Mucosa of descending colon (tissue), 3 donors: ENCODE results near the gene MAP2K7. TPM values are rescaled to one million over a fixed set of nuclear protein-coding genes. Genes with fewer than 3 reads are reported as not detected.

ENCODE experiments used
- ATAC-seq: fragments of 200-7000 bp; cut with Tn5 transposase; one replicate; pipeline ENCODE4 v1.9.1; 2020; ENCODE audit warnings: mild to moderate bottlenecking, moderate library complexity
- DNase-seq, 3 donors: peaks; one replicate each; pipeline ENCODE4 v3.0.0-alpha.2; 2020
- H3K36me3 ChIP-seq: fragments of 200-600 bp; one replicate; pipeline ENCODE4 v1.8.0; 2021; ENCODE audit warnings: low read depth, mild to moderate bottlenecking
- H3K4me1 ChIP-seq: fragments of 200-600 bp; one replicate; pipeline ENCODE4 v1.8.0; 2021; ENCODE audit warnings: low read depth, mild to moderate bottlenecking
- H3K4me3 ChIP-seq: fragments of 200-600 bp; one replicate; pipeline ENCODE4 v1.8.0; 2021; ENCODE audit warnings: mild to moderate bottlenecking
- H3K9me3 ChIP-seq: fragments of 200-600 bp; one replicate; pipeline ENCODE4 v1.8.0; 2021; ENCODE audit warnings: mild to moderate bottlenecking
- CTCF ChIP-seq: fragments of 200-600 bp; IDR thresholded peaks from one replicate; pipeline ENCODE4 v1.8.0; 2022; ENCODE audit warnings: antibody characterized with exemption, mild to moderate bottlenecking
- intact Hi-C, 2 donors: fragments of 100-400 bp; cut with DNase I in 1 of 2; cut with micrococcal nuclease in 1 of 2; formaldehyde crosslinking; loops; one replicate each; pipeline versions ENCODE4 v1.11.0 to v1.11.1; 2022; cut with DNase I, micrococcal nuclease
- total RNA-seq, 3 donors: library from RNA; stranded (reverse); fragmentation: NEBNext Ultra II Directional in 2 of 3; extraction: Animal tissue kit (Norgen Biotek cat#: 25700) in 2 of 3; gene quantifications; one replicate each; pipeline versions ENCODE4 v1.2.1 to v1.2.4, GENCODE V29; 2021 to 2023
- donor health status: DM: no; HTN: no; CAD: no; lungs with moderate emphysema.
- donor health status: DM: no; HTN: no; CAD: no.
- donor health status: DM: no; HTN: yes; CAD: no.

MAP2K7 gene
- total RNA-seq, 3 donors from 2014 or later: 31.5 to 49.2 (median 41.7) TPM

DNA sequence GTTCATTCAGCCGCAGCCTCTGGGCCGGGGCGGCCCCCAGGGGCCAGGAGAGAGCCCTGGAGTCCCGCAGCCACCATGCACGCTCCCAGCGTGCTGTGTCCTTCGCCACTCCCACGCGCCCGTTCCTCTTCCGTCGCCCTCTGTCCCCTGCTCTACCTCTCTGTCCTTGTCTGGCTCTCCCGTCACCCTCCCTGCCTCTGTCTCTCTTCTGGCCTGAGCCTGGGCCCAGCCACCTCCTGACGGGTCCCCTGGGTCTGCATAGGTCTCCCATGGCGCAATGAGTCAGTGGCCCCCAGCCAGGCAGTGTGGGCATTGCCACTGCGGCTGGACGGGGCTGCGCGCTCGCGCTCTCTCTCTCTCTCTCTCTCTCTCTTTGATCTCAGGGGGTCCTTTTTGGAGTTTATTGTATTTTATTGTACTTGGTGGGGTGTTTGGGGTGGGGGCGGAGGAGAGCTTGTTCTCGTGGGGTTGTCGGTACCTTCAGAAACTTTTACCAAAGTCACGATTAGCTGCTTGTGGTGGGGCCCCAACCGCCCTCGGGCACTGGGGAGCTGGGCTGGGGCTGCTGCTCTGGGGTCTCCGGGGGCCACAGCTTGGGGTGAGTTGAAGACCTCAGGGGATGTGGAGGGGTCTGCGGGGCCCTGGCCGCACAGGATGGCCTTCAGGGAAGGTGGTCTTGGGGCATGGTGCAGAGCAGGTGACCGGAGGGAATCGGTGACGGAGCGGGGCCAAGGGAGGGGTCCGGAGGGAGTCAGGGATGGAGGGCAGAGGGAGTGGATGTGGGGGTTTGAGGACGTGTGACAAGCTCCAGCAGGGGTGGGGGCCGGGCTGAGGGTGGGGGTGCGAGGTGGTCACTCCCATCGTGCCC lies 9.3 kb downstream of the MAP2K7 start:
- intact Hi-C loops: no loop called here
- peaks cover 20% of the 10 kb centered on the region for H3K36me3 ChIP-seq
- H3K4me1 ChIP-seq: peaks cover 22% of the 10 kb centered on the region
- no peak for TF ChIP-seq CTCF
- peak in 1 of 3 donors; percentile 30 for DNase-seq
- no peak for ATAC-seq
- H3K9me3 ChIP-seq: no peaks in the 10 kb centered on the region
- H3K4me3 ChIP-seq: no peak overlapping the region

DNA sequence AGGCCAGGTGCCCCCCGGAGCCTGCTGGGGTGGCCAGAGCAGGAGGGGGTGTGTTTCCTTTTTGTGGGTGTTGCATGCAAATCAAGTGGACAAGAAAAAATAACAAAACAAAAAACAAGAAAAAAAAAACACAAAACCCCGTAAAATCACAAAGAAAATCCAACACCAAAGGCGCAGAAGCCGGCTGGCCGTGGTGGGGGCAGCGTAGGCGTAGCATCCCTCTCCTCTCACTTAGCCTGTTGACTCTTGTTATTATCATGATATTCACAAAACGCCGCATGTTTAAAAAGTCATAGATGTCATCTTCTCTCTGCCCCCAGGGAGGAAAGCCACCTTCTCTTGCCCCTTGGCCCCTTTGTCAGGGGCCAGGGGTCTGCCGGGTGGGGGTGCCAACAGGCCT lies 10.0 kb downstream of the MAP2K7 start:
- TF ChIP-seq CTCF: no peak
- H3K4me1 ChIP-seq: peaks cover 28% of the 10 kb centered on the region
- ATAC-seq (no peak), DNase-seq (no peak)
- peaks cover 20% of the 10 kb centered on the region for H3K36me3 ChIP-seq
- H3K4me3 ChIP-seq: no peak overlapping the region
- no peaks in the 10 kb centered on the region for H3K9me3 ChIP-seq
- intact Hi-C loops: no loop called here

DNA sequence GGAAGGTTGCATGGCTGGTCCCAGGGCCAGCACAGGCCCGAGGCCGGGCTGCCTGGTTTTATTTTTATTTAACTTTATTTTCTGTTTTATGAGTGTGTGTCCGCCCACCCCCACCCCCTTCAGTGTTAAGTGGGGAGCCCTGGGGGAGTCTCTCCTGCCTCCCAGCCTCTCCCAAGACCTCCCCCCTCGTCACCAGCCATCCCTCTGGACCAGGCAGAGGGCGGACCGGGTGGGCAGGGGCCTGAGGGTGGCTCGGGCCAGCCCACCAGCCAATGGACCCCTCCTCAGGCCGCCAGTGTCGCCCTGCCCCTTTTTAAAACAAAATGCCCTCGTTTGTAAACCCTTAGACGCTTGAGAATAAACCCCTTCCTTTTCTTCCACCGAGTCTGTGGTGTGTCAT lies 10.4 kb downstream of the MAP2K7 start:
- TF ChIP-seq CTCF: no peak
- H3K9me3 ChIP-seq: no peaks in the 10 kb centered on the region
- intact Hi-C loops: no loop called here
- H3K4me1 ChIP-seq: peaks cover 32% of the 10 kb centered on the region
- peaks cover 20% of the 10 kb centered on the region for H3K36me3 ChIP-seq
- ATAC-seq (no peak), DNase-seq (peak in 1 of 3 donors; percentile 23)
- no peak overlapping the region for H3K4me3 ChIP-seq

DNA sequence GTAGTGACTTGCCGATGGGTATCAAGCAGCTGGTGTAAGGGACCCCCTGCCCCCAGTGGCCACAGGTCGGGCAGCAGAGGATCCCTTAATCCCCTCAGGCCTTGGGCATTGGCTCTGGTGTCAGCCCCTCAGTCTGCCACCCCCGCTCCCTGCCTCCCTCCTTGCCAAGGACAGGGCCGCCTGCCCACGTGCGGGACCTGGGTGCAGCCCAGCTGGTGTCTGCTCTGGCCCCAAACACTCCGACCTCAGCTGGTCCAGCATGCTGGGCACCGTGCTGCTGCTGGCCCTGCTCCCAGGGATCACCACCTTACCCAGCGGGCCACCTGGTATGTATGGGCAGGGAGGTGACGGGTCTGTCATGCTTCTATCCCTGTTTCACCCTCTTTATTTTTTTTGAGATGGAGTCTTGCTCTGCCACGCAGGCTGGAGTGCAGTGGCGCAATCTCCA lies 10.9 kb downstream of the MAP2K7 start, which contains the start of gene TGFBR3L:
Gene TGFBR3L, plus strand, starts transcription at position 233 of the 448 bp plus-strand sequence.
- TF ChIP-seq CTCF: no peak
- DNase-seq (peak in 1 of 3 donors; percentile 25), ATAC-seq (no peak)
- peaks cover 20% of the 10 kb centered on the region for H3K36me3 ChIP-seq
- H3K4me3 ChIP-seq: no peak within 1 kb of the TSS
- peaks cover 38% of the 10 kb centered on the region for H3K4me1 ChIP-seq
- intact Hi-C loops: no loop called here
- no peaks in the 10 kb centered on the region for H3K9me3 ChIP-seq

DNA sequence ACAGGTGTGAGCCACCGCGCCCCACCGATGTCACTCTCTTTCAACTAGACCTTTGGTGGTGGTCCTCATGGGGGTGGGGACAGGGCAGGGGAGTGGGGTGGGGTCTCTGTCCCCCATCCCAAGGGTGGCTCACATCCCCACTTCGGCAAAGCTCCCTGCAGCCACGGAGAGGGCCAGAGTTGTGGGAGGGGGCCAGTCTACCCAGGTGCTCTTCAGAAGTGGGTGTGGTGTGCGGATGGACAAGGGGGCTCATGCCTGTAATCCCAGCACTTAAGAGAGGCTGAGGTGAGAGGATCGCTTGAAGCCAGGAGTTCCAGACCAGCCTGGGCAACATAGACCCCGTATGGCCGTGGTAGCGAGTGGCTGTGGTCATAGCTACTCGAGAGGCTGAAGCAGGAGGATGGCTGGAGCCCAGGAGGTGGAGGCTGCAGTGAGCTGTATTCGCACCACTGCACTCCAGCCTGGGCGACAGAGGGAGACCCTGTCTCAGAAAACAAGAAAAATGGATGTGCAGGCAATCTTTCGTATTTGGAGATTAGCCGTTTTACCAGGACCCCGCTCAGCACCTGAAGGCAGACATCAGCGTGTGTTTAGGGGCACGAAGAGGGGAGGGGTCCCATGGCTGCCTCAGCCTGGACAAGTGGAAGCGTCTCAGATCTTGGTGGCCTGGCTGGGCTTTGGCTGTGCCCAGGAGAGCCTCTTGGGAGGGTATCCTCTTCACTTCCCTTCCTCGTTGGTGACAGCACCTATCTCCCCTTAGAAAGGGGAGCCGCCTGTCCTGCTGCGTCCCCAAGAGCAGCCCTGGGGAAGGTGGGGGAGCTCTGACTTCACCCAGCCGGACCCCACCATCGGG lies 11.8 kb downstream of the MAP2K7 start:
- DNase-seq: no peak
- Histone ChIP-seq H3K4me3 (no peak overlapping the region), H3K9me3 (no peaks in the 10 kb centered on the region), H3K36me3 (peaks cover 13% of the 10 kb centered on the region), H3K4me1 (peaks cover 40% of the 10 kb centered on the region)
- TF ChIP-seq CTCF: no peak
- intact Hi-C loops: no loop called here
- no peak for ATAC-seq
